HG03457 (cell line): ENCODE results near the gene ABCG2.

Experiments
- ATAC-seq: cut with Tn5 transposase; IDR thresholded peaks from one replicate; pipeline ENCODE4 v1.9.1; 2021; ENCODE audit warnings: moderate number of reproducible peaks; ENCODE audit not compliant: unreplicated experiment

ABCG2 gene

DNA sequence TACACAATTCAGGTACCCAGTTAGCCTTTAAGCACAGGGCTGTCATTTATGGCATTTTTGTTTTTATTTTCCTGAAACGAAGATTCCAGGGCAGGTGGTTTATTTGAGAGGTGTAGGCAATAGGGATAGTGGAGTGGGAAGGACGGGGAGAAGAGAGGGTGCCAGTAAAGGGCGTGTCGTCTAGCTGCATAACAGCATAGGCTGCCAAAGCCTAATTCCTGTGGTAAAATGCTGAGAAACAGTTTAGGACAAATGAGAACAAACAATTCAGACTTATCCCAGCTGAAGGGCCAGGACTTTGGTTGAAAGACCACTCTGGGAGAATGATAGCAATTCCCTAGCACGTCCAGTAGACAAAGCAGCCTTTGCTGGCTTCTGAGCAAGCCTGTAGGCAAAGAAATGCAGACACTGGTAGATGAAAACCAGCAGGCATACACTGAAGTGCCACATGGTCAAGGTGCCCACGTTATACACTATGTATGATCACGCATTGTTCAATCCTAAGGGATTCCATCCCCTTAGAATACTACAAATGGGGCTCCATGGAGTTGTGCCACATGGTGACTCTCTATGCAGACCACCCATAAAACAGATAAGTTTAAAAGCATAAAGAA is 80.4 kb downstream of the ABCG2 start:
- ATAC-seq, result no peak

DNA sequence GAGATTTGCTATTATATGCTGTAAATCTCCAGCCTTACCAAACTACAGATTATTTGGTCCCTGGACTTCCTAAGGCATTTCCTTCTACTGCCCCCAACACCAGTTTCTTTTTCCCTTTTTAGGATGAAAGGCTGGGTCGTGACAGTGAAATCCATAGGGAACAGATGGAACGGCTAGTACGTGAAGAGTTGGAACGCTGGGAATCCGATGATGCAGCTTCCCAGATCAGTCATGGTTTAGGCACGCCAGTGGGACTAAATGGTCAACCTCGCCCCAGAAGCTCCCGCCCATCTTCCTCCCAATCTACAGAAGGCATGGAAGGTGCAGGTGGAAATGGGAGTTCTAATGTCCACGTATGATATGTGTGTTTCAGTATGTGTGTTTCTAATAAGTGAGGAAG is 83.1 kb downstream of the ABCG2 start:
- no peak for ATAC-seq

DNA sequence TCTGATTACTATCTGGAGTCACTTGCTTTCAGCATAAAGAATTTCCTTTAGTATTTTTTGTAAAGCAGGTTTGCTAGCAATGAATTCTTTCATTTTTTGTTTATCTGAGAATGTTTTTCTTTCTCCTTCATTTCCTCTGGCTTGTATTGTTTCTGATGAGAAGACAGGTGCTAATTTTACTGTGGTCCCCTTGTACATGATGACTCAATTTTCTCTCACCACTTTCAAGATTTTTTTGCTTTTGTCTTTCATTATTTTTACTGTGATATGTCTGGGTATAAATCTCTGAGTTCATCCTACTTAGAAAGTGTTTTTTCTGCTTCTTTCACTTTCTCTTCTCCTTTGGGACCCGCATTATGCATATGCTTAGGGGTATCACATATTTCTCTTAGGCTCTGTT is 88.4 kb downstream of the ABCG2 start:
- no peak for ATAC-seq

DNA sequence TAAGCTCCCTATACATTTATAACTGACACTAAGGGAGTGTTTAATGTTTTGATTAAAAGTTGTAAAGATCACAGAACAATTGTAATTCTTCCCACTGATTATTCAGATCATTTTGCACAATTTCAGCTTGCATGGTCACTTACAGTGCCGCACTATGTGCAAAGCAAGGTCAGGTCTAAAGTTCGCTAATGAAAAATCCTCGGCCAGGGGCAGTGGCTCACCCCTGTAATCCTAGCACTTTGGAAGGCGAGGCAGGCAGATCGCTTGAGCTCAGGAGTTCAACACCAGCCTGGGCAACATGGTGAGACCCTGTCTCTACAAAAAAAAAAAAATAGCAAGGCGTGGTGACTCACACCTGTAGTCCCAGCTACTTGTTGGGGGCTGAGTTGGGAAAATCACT is 94.0 kb downstream of the ABCG2 start:
- ATAC-seq, result no peak

DNA sequence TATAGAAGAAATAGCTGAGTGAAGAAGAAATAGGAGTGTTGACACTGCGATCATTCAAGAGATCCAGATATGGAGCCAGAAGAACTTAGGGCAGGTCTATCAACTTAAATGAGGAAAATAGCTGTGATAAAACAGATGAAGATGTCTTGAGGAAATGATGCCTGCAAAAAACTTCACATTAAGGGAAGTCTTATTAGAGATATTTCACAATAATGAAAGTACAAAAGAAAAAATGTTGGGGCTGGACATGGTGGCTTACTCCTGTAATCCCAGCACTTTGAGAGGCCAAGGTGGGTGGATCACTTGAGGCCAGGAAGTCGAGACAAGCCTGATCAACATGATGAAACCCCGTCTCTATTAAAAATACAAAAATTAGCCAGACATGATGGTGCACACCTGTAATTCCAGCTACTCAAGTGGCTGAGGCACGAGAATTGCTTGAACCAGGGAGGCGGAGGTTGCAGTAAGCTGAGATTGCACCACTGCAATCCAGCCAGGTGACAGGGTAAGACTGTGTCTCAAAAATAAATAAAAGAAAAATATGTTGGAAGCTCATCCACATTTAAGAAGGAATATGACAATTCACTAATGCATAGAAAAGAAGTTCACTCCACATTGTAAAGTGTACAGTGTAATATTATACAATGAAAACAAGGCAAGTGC is 94.7 kb downstream of the ABCG2 start:
- ATAC-seq, result no peak

DNA sequence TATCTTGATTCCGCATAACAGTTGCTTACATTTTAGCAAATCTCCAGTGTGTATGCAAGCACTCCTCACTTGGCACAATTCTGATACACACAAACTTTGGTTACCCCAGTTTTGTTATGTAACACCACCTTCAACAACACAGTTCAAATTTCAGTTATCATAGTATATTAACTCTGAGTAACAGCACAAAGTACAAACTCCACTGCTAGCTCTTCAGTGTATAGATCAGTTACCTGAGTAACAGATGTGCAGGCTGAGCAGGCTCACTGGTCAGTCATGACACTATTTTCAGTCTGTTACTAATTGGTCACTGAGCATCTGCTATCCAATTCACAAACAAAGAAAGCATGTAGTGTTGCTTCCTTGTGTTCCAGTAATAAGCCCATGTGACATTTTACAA is 95.6 kb downstream of the ABCG2 start:
- no peak for ATAC-seq

DNA sequence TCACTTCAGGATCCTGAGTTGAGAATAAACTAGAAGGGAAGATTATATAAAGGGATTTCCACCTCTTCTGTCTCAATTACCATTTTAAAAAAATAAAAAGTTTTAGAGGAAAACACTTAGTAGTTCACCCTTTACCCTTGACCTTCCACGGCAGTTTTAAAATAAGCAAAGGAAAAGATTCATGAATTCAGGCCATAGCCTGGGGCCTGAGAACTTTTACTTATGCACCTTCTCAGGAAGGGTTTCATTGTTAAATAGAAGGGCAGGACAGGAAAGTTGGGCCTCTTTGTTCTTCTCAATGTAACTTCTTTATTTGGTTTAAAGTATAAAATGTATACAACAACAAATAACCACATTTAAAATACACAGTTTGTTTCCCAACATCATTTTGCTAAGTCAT is 96.1 kb downstream of the ABCG2 start:
- ATAC-seq, result no peak

DNA sequence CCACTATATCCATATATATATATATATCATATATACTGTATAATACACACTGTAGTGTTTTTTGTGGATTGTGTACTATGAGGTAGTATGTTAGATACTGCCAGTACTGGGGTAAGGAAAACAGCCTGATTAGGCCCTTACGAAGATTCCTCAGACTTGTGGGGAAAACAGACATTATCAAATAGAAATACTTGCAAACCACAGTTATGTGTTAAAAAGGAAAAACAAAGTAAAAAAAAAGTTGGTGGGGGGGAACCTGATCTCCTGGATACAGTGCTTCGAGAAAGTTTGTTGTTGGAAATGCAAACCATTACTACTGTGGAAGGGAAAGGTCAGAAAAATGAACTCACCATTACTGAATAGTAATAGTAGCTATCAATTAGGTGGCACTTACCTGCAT is 98.0 kb downstream of the ABCG2 start:
- no peak for ATAC-seq

DNA sequence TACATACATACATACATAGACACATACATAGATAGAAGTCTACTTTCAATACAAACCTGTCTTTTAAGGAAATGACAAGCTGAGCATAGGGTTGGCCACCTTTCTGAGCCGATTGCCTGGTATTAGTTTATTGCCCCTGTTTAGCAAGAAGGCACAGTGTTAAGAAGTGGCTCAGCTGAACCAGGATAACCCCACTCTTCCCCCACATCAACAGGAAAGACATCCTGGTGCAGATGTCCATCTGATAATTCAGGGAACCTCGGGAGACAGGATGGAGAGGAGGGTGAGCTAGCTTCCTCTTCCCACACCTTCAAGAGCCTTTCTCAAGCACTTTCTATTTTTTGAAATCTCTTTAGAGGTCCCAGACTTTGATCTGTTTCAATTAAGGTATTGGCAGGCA is 98.7 kb downstream of the ABCG2 start:
- ATAC-seq, result no peak

DNA sequence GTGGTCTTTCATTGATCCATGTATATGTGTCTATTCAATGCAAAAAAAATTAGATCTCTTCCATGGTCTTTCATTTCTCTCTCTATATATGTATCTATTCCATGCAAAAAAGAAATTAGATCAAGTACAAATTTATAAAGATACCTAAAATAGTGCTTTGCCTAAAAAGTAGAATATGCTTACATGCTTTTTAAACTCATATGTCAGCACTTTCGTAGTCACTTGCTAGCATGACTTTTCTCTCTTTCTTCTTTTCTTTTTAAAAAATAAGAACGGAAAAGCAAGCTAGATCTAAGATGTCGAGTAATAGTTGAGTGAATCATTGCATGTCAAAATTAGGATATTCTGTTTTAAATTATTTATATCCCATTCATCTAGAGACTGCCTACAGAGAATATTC is 100.1 kb downstream of the ABCG2 start:
- no peak for ATAC-seq

DNA sequence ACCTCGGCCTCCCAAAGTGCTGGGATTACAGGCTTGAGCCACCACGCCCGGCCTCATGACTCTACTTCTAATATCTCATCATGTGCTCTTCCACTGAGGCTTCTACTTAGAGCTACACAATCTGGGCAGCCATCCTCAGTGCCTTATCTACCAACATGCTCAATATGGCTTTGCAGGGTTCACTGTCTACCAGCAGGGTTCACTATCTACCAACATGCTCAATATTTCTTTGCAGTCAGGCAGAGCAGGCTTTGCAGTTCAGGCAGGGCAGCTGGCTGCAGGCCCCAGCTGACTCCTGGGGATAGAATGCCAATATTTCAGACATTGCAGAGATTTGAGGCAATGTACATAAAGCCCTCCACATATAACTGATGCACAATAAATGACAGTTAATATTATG is 103.5 kb downstream of the ABCG2 start:
- no peak for ATAC-seq

DNA sequence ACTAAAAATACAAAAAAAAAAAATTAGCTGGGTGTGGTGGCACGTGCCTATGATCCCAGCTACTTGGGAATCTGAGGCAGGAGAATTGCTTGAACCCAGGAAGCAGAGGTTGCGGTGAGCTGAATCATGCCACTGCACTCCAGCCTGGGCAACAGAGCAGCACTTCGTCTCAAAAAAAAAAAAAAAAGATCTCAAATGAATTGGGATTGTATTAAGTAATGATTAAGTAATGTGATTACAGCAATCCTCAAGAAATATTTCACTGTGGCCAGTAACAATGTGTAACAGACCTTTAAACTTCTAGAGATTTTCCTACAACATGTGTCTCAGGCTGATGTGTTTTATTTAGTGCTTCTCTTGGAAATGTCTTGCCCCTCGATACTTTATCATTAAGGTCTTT is 104.2 kb downstream of the ABCG2 start:
- no peak for ATAC-seq

DNA sequence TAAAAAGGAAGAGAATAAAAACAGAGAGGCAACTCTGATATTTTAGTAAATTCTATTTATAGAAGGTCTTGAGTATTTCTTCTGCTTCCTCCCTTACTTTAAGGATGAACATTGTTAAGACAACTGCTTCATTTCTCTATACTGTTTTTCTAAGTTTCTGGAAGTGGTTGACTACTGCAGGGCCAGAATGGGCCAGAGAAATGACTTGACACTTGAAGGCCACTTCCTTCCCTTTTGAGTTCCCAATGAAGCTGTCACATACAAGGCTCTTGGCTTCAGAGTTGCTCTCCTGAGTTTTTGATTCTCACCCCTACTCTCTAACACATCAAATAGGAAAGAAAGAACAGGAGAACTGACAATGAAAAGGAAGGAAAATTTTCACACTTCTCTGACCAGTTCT is 113.4 kb downstream of the ABCG2 start:
- no peak for ATAC-seq

DNA sequence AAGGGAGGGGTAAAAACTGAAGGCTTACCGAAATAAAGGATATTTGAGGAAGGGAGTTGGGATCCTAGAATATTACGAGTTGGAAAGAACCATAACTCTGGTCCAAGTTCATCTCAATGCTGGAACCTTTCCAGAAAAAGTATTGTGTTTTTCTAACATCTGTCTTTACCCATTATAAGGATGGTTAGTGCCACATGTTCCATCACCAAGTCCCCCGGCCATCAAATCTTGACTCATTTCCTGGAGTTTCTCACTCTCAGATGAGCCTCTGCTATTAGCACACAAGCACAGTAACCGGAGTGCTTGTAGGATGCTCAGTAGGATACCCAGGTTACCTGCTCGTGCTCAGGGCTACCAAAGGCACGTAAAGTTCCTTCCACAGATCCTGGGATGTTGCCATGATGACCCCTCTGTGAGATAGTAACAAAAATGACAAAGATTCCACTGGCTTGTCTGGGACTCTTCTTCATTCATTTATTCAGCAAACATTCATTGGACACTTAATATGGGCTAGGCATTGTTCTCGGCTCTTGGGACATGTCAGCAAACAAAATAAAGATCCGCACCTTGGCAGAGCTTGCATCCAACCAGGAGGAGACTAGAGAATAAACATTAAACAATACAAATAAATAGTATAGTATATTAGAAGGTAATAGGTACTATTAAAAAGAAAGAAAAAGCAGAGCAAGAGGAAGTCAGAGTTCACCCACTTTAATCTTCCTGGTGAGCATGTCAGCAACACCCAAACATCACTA is 114.7 kb downstream of the ABCG2 start:
- no peak for ATAC-seq

DNA sequence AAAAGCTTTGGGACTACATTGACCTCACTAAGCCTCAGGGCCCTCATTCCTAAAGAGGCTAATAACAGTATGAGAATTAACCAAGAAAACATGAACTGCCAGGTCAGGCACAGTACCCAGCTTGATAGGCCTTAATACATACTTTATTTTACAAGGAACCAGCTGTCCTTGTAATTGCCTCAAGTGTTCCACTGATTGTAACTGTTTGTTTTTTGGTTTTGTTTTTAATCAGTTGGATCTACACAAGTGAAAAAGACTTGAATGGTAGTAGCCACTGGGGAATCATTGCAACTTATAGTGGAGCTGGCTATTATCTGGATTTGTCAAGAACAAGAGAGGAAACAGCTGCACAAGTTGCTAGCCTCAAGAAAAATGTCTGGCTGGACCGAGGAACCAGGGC is 115.4 kb downstream of the ABCG2 start:
- ATAC-seq, result no peak

DNA sequence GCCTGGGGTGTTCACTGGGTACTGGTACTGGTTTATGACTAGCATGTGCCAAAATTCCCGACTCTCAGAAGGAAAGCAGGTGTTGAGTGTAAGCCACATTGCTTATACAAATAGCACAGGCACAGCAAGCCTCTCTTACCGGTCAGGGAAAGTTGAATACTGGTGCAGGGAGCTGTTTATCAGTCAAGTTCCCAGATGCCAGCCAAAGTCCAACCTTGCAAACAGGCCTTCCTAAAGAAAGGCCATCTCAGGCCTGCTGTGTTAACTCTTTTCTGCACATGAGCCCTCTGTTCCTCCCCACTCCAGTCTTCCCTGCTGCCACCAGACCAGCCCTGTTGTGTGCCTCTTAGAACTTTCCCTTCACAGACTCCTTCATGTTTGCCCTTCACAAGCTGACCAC is 116.8 kb downstream of the ABCG2 start:
- ATAC-seq, result no peak

DNA sequence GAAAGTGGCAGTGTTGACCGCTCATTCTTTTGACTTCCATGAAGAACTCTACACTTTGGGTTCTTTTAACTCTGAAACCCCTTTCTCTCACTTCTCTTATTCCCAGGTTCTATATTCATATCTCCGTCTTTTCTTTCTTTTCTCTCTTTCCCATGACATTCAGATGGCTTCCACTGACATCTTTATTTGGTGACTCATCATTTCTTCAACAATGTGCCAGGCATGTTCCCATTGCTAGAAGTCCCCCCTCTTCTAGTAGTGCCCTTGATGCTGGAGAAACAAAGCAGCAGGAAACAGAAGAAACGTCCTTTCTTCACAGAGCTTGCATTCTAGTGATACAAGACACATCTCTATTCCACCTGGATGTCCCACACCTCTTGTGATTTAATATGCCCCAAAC is 117.7 kb downstream of the ABCG2 start:
- ATAC-seq, result no peak
